Nephron progenitor cell (in vitro differentiated cells): ENCODE data around the gene DTYMK.

Experiments used
- DNase-seq: peaks from one replicate; pipeline ENCODE4 v3.0.0; 2021
- H3K27ac Mint-ChIP-seq: 2 replicates; pipeline ENCODE4 v1.8.0; 2021; ENCODE audit warnings: mild to moderate bottlenecking, moderate library complexity, mixed read lengths
- H3K27me3 Mint-ChIP-seq: 2 replicates; pipeline ENCODE4 v1.8.0; 2021; ENCODE audit warnings: mild to moderate bottlenecking, low read depth, mixed read lengths; ENCODE audit not compliant: poor library complexity
- H3K36me3 Mint-ChIP-seq: 2 replicates; pipeline ENCODE4 v1.8.0; 2021; ENCODE audit warnings: low read depth, mixed read lengths
- H3K4me1 Mint-ChIP-seq: 2 replicates; pipeline ENCODE4 v1.8.0; 2021; ENCODE audit warnings: mixed read lengths
- H3K4me3 Mint-ChIP-seq: 2 replicates; pipeline ENCODE4 v1.8.0; 2021; ENCODE audit warnings: mild to moderate bottlenecking, moderate library complexity, mixed read lengths
- H3K9me3 Mint-ChIP-seq: 2 replicates; pipeline ENCODE4 v1.8.0; 2021; ENCODE audit warnings: mild to moderate bottlenecking, moderate library complexity, mixed read lengths
- TF ChIP-seq, protein P1 (sequence below): fragments of 200-600 bp; sonication (generic); IDR thresholded peaks from 2 replicates; pipeline ENCODE4 v1.5.0; 2021; ENCODE audit warnings: antibody characterized with exemption

DTYMK gene

DNA sequence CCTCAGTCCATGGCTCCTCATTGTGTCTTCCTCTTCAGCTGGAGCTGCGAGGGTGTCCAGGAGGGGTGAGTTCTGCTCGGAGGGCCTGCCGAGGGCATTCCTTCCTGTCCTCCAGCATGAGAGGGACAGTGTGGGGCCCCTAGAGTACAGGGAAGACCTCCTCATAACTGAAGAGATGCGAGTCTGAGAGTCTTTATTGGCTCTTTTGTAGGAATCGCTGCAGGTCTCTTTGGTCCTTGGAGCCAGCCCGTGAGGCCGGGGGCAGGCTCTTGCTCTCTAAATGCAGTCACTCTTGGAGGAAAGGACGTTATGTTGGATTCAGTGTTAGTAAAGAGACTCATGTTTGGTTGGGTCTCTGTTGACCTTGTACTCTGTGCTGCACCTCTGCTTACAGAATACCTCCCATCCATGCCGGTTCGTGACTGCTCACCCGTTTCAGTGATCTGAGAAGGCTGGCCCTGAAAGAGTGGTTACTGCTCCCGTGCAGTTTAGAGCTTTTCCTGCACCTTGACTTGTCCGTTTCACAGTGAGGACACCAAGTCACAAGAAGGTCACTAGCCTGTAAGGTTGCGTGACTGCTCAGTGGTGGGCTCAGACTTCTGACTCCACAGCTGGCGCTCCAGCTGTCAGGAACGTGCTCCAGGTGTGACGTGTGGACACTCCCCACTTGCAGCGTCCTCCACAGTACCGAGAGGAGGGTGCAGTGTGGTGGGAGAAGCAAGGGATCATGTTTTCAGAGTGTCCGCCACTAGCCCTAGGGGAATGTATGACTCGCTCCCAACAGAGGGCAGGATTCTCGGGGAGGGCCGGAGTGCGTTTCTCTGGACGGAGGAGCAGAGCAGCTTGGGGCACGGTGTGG, 41.3 kb downstream of the DTYMK start:
- no peaks in the 10 kb centered on the region for H3K27me3 Mint-ChIP-seq
- H3K27ac Mint-ChIP-seq: peak overlapping the region; percentile 88
- H3K4me1 Mint-ChIP-seq: peaks cover 31% of the 10 kb centered on the region
- no peak for DNase-seq
- H3K4me3 Mint-ChIP-seq: no peak overlapping the region
- no peaks in the 10 kb centered on the region for H3K9me3 Mint-ChIP-seq
- TF ChIP-seq, protein P1, sequence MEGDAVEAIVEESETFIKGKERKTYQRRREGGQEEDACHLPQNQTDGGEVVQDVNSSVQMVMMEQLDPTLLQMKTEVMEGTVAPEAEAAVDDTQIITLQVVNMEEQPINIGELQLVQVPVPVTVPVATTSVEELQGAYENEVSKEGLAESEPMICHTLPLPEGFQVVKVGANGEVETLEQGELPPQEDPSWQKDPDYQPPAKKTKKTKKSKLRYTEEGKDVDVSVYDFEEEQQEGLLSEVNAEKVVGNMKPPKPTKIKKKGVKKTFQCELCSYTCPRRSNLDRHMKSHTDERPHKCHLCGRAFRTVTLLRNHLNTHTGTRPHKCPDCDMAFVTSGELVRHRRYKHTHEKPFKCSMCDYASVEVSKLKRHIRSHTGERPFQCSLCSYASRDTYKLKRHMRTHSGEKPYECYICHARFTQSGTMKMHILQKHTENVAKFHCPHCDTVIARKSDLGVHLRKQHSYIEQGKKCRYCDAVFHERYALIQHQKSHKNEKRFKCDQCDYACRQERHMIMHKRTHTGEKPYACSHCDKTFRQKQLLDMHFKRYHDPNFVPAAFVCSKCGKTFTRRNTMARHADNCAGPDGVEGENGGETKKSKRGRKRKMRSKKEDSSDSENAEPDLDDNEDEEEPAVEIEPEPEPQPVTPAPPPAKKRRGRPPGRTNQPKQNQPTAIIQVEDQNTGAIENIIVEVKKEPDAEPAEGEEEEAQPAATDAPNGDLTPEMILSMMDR: no peak
- peaks cover 7% of the 10 kb centered on the region for H3K36me3 Mint-ChIP-seq

DNA sequence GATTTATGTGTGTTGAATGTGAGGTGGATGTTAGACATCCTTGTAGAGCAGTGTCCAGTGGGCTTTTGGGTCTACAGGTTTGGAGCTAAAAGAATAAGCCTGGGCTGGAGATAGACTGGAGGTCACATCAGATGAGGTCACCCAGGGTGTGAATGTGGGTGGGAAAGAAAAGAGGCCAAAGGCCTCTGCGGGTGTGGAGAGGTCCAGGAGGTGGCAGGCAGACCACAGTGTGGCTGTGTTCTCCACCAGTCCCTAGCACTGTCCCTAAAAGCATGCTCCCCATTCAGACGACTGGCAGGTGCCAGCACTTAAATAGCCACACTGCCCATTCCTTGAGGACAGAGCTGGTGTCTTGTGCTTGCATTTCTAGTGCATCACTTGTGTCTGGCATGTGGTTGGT, 45.0 kb downstream of the DTYMK start:
- DNase-seq: no peak
- Mint-ChIP-seq H3K36me3 (peaks cover 26% of the 10 kb centered on the region), H3K27ac (peak overlapping the region; percentile 21), H3K4me3 (no peak overlapping the region), H3K4me1 (peaks cover 54% of the 10 kb centered on the region), H3K9me3 (no peaks in the 10 kb centered on the region), H3K27me3 (no peaks in the 10 kb centered on the region)
- TF ChIP-seq, protein P1: no peak

DNA sequence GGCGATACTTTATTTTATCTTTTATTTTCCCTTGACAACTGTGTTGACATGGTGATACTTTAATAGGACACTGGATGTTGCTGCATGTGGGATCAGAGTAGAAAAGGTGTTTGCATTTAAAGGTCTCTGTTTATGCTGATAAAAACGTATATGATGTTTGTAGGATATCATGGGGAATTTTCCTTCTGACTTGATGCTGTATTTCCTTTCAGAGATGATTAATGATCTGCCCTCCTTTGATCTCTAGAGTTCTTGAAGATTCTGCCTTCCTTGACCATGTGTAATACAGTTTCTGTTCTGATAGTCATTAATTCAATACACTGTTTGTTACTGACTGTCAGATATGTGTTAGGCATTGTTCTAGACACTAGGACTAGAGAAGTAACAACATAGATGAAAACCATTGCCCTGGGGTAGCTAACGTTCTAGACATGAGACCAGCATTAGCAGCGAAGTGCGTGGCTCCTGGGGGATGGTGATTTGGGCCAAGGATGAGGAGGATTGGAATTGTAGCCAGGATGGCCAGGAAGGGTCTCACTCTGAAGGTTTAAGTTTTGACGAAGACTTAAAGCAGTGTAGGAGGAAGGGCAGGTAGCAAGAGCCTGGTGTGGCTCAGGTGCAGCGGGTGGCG, 46.3 kb downstream of the DTYMK start:
- H3K9me3 Mint-ChIP-seq: no peaks in the 10 kb centered on the region
- no peaks in the 10 kb centered on the region for H3K27me3 Mint-ChIP-seq
- no peak for DNase-seq
- no peak overlapping the region for H3K4me3 Mint-ChIP-seq
- peak overlapping the region; percentile 66 for H3K27ac Mint-ChIP-seq
- H3K36me3 Mint-ChIP-seq: peaks cover 26% of the 10 kb centered on the region
- H3K4me1 Mint-ChIP-seq: peaks cover 59% of the 10 kb centered on the region
- TF ChIP-seq, protein P1: no peak

DNA sequence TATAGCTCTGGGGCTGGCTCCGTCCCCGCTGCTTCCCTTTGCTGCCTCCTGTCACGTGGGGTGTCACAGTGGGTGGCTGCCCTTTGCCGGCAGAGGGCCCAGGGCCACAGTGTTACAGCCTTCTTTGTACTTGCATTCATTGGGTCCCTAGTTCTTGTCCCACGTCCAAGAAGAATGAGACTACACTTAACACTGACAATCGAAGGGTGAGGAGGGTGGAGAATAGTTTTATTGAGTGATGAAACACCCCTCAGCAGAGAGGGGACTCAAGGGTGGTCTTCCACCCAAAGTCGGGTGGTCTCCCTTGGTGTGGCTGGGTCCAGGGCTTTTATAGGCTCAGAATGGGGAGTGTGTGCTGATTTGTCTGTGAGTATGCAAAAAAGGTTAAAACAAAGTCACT, 47.2 kb downstream of the DTYMK start:
- Mint-ChIP-seq H3K36me3 (peaks cover 26% of the 10 kb centered on the region), H3K27ac (no peak overlapping the region), H3K4me3 (peak overlapping the region; percentile 49), H3K9me3 (no peaks in the 10 kb centered on the region), H3K4me1 (peaks cover 59% of the 10 kb centered on the region), H3K27me3 (no peaks in the 10 kb centered on the region)
- DNase-seq: no peak
- TF ChIP-seq, protein P1: no peak

DNA sequence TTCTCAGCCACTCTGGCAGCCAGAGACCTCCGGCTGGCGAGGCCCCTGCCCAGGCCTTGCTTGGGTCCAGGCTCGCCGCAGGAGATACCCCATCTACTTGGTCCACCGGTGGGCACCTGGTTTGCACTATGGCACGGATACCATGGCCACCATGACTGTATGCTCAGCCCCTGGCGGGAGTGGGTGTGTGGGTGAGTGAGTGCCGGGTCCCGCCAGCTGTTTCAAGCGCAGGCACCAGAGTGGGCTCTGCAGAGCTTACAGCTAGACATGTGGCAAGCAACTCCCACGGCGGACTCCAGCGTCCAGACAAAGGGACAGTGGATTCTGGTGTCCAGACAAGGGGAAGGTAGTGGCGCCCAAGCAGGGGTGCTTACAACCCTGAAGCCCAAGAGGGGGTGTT, 47.7 kb downstream of the DTYMK start:
- no peaks in the 10 kb centered on the region for H3K9me3 Mint-ChIP-seq
- TF ChIP-seq, protein P1: no peak
- peaks cover 59% of the 10 kb centered on the region for H3K4me1 Mint-ChIP-seq
- DNase-seq: no peak
- peak overlapping the region; percentile 98 for H3K4me3 Mint-ChIP-seq
- H3K36me3 Mint-ChIP-seq: peaks cover 29% of the 10 kb centered on the region
- no peak overlapping the region for H3K27ac Mint-ChIP-seq
- no peaks in the 10 kb centered on the region for H3K27me3 Mint-ChIP-seq
